Measurements from ENCODE around the gene PPID.
"Not testable (repeated sequence)": the region's sequence is repeated elsewhere in the genome, so short reads cannot be mapped to it uniquely, and the experiment has no call there.

PPID gene

DNA sequence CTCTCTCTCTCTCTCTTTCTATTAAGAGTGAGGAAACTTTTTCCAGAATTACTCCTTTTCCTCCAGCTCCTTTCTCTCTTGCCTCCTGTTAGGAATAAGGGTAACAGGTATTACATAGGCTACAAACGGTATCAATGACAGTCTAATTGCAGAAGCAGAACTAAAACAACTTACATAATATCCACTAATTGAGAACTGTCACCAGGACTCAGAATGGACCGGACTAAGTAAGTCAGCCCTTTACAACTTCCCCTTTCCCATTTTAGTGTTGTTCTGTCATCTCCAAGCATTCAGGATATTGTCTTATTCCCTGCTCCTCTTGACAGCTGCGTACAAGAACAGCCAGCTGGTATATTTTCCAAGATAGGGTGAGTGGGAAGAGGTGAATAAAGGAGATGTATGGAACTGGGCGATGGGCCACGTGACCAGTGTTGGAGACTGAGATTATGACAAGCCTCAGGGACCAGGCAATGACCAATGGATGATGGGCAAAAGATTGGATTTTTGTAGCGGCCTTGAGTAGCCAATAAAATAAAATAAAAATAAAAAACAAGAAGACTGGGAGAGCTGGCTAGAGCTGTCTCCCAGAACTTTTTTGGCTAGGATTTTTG is 43.3 kb upstream of the PPID start:
- TF ChIP-seq, protein P1, sequence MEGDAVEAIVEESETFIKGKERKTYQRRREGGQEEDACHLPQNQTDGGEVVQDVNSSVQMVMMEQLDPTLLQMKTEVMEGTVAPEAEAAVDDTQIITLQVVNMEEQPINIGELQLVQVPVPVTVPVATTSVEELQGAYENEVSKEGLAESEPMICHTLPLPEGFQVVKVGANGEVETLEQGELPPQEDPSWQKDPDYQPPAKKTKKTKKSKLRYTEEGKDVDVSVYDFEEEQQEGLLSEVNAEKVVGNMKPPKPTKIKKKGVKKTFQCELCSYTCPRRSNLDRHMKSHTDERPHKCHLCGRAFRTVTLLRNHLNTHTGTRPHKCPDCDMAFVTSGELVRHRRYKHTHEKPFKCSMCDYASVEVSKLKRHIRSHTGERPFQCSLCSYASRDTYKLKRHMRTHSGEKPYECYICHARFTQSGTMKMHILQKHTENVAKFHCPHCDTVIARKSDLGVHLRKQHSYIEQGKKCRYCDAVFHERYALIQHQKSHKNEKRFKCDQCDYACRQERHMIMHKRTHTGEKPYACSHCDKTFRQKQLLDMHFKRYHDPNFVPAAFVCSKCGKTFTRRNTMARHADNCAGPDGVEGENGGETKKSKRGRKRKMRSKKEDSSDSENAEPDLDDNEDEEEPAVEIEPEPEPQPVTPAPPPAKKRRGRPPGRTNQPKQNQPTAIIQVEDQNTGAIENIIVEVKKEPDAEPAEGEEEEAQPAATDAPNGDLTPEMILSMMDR (IDR thresholded peaks at IDR 0.05; ENCODE audit: borderline replicate concordance, insufficient read depth, low read depth, low read length): no peak
- H3K4me3 ChIP-seq (ENCODE audit: low read depth, low read length): no peak overlapping the region

DNA sequence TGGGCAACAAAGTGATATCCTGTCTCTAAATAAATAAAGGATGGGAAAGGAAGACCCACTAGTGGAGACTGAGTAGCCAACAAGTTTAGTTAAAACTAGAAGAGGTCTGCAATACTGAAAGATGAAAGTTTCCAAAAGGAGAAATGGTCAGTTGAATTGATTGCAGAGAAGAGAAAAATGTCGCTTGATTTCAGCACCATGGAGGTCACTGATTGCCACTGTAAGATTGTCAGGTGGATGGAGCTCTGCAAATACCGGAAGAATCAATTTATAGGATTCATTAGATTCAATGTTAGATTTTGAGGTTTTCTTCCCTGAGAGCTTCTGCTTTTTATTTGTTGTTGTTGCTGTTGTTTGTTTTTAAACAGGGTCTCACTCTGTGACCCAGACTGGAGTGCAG is 40.3 kb upstream of the PPID start:
- no peak overlapping the region for H3K4me3 ChIP-seq (ENCODE audit: low read depth, low read length)
- TF ChIP-seq, protein P1 (IDR thresholded peaks at IDR 0.05; ENCODE audit: borderline replicate concordance, insufficient read depth, low read depth, low read length): no peak

DNA sequence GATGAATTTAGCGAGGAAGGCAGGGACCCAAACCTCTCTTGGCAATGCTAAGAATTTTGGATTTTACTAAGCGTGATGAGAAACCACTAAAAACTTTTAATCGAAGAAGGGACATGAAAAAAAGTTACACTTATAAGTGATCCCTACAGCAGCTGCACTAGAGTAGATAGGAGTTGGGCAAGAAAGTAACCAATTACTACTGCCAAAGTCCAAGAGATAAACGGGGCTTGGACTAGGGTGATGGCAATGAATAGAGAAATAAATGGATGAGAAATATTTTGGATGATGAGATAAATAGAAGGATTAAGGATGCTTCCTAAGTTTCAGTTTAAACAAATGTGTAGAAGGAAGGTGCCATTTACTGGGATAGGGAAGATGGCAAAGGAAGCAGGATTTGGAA is 39.4 kb upstream of the PPID start:
- TF ChIP-seq, protein P1 (IDR thresholded peaks at IDR 0.05; ENCODE audit: borderline replicate concordance, insufficient read depth, low read depth, low read length): no peak
- H3K4me3 ChIP-seq (ENCODE audit: low read depth, low read length): no peak overlapping the region

DNA sequence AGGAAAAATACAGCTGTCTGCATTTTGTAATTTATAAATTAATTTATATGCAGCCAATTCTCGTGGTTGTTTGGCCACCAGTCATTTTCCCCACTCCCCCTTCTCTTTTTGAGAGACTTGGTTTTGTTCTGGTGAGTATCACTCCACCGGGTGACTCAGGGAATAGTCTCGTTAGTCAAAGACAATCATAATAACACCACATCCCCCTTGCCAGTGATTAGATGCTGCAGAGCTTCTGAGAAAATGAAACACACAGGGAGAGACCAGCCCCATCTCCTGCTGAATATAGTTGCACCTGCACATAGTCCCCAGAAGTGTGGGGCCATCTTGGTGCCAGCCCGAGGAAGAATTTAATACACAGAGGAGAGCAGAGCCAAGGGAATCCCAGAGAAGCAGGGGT is 37.7 kb upstream of the PPID start:
- no peak overlapping the region for H3K4me3 ChIP-seq (ENCODE audit: low read depth, low read length)
- TF ChIP-seq, protein P1 (IDR thresholded peaks at IDR 0.05; ENCODE audit: borderline replicate concordance, insufficient read depth, low read depth, low read length): no peak

DNA sequence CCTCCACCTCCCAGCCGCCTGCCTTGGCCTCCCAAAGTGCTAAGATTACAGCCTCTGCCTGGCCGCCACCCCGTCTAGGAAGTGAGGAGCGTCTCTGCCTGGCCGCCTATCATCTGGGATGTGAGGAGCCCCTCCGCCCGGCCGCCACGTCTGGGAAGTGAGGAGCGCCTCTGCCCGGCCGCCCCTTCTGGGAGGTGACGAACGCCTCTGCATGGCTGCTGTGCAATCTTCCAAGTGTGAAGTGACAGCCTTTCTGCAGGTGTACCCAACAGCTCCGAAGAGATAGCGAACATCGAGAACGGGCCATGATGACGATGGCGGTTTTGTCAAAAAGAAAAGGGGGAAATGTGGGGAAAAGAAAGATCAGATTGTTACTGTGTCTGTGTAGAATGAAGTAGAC is 36.3 kb upstream of the PPID start:
- not testable (repeated sequence) for H3K4me3 ChIP-seq (ENCODE audit: low read depth, low read length)

DNA sequence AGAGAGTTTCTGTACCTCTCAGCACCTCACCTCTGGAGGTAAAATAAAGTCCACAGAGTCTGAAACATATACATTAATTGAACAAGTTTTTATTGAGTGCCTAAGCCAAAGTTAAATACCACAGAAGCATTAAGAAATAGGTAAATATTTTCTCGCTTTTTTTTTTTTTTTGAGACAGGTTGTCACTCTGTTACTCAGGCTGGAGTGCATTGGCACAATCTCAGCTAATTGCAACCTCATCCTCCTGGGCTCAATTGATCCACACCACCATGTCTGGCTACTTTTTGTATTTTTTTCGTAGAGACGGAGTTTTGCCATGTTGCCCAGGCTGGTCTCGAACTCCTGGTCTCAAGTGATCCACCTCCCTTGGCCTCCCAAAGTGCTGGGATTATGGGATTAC is 35.5 kb upstream of the PPID start:
- TF ChIP-seq, protein P1 (IDR thresholded peaks at IDR 0.05; ENCODE audit: borderline replicate concordance, insufficient read depth, low read depth, low read length): no peak

DNA sequence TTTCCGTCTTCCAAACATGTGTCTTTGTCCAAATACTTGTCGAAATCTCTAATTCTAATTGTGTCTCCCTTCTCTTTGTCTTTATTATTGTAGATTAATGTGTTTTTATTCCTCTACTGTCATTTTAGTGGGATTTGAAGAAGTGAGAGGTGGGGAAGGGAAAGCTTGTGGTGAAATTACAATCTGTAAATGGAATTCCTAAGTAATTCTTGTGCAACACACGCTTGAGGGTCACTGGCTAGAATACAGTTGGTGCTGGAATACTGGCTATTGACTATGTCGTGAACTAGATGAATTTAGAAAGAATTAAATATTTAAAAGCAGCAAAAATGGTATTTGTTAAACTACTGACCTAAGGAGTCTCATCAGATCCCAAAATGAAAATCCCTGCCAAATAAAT is 34.9 kb upstream of the PPID start:
- H3K4me3 ChIP-seq (ENCODE audit: low read depth, low read length): no peak overlapping the region
- TF ChIP-seq, protein P1 (IDR thresholded peaks at IDR 0.05; ENCODE audit: borderline replicate concordance, insufficient read depth, low read depth, low read length): no peak

More for the DNA sequence above, 35.5 kb upstream of the PPID start:
- H3K4me3 ChIP-seq (ENCODE audit: low read depth, low read length): no peak overlapping the region

DNA sequence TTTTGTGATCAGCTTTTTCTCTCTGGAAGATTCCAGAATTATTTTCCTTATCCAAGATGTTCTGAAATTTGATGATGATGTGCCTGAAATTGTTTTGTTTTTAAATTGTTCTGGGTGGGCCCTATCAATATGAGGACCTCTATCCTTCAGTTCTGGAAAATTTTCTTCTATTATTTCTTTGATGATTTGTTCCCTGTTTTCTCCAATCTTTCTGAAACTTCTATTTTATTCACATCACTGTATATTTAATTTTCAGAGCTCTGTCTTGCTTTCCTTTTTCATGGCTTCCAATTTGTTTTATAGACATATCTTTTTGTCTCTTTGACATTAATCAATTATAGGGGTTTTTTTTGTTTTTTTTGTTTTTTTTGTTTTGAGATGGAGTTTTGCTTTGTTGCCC is 33.4 kb upstream of the PPID start:
- H3K4me3 ChIP-seq (ENCODE audit: low read depth, low read length): no peak overlapping the region
- TF ChIP-seq, protein P1 (IDR thresholded peaks at IDR 0.05; ENCODE audit: borderline replicate concordance, insufficient read depth, low read depth, low read length): no peak

DNA sequence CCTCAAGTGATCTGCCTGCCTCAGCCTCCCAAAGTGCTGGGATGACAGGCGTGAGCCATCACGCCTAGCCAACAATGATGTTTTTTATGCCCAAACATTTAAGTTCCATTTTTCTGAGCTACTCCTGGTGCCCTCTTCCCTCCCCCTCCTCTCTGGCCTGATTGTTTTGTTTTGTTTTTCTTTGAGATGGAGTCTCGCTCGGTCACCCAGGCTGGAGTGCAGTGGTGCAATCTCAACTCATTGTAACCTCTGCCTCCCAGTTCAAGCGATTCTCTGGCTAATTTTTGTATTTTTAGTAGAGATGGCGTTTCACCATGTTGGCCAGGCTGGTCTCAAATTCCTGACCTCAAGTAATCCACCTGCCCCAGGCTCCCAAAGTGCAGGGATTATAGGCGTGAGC is 32.6 kb upstream of the PPID start:
- H3K4me3 ChIP-seq (ENCODE audit: low read depth, low read length): not testable (repeated sequence)

Measured in GM12875 (cell line).